ENCODE results near the gene PTX4.

- 0 out of 4 replicates have a peak, but pooled peaks of 1 of the 2 experiments have one; percentile 5 for TF ChIP-seq REST (IDR thresholded peaks at IDR 0.05; ENCODE audit: insufficient read depth in 1 of 2, low read depth in 2 of 2, low read length in 2 of 2)
- peak; percentile 70 for TF ChIP-seq POLR2AphosphoS5 (IDR thresholded peaks at IDR 0.05; ENCODE audit: low read depth, low read length)
- no peak for TF ChIP-seq TAF1 (IDR thresholded peaks at IDR 0.05; ENCODE audit: borderline replicate concordance, insufficient read depth, low read length)
- TF ChIP-seq SIN3A (IDR thresholded peaks at IDR 0.05; ENCODE audit: borderline replicate concordance, insufficient read depth, low read length), result peak; percentile 94; the same call in 1 of the 2 replicates
- peak; percentile 56 for TF ChIP-seq FOXP2 (optimal IDR thresholded peaks at IDR 0.05; ENCODE audit: borderline replicate concordance, extremely low read depth, extremely low read length, insufficient read depth)
Observed at GRCh38 chr16:1474796-1475551, 13.8 kb downstream of the PTX4 start, which contains the start of gene CLCN7.

All from PFSK-1 (cell line).